ENCODE results near the gene FDXR. TPM values are rescaled to one million over a fixed set of nuclear protein-coding genes. Genes with fewer than 3 reads are reported as not detected.

Gene FDXR
- total RNA-seq, 2 experiments from 2014 or later: 36.0 to 43.4 TPM

- Mint-ChIP-seq H3K4me3 (no peak overlapping the region), H3K36me3 (ENCODE audit: low read depth) (peaks cover 2% of the 10 kb centered on the region), H3K27me3 (no peaks in the 10 kb centered on the region), H3K9me3 (no peaks in the 10 kb centered on the region), H3K4me1 (no peaks in the 10 kb centered on the region), H3K27ac (peak overlapping the region; percentile 60)
- no peak for DNase-seq
- POLR2A ChIA-PET: no interaction called here
- CTCF ChIA-PET: interaction anchor here (0.9 to 2.7 kb wide), 3 partner anchors 9 to 43 kb away, joined by 3 to 7 read pairs (median 3); no protein-coding TSS in a partner anchor
Measured at GRCh38 chr17:74833501-74834377, 39.1 kb downstream of the FDXR start.

- ChIA-PET CTCF (interaction anchor here (0.9 to 2.7 kb wide), 3 partner anchors 11 to 42 kb away, joined by 3 to 7 read pairs (median 3); no protein-coding TSS in a partner anchor), POLR2A (no interaction called here)
- Mint-ChIP-seq H3K27me3 (no peaks in the 10 kb centered on the region), H3K27ac (no peak overlapping the region), H3K36me3 (ENCODE audit: low read depth) (peaks cover 2% of the 10 kb centered on the region), H3K4me3 (no peak overlapping the region), H3K4me1 (no peaks in the 10 kb centered on the region), H3K9me3 (no peaks in the 10 kb centered on the region)
- no peak for DNase-seq
Measured at GRCh38 chr17:74832421-74832820, 40.4 kb downstream of the FDXR start.

GRCh38 chr17:74831444-74832146 is 41.2 kb downstream of the FDXR start:
- no peaks in the 10 kb centered on the region for H3K27me3 Mint-ChIP-seq
- no peak for DNase-seq
- H3K9me3 Mint-ChIP-seq: no peaks in the 10 kb centered on the region
- no peaks in the 10 kb centered on the region for H3K4me1 Mint-ChIP-seq
- ChIA-PET POLR2A (no interaction called here), CTCF (interaction anchor here (1.1 to 1.2 kb wide), 3 partner anchors 12 to 174 kb away, joined by 3 to 4 read pairs (median 3); no protein-coding TSS in a partner anchor)
- H3K27ac Mint-ChIP-seq: no peak overlapping the region
- H3K36me3 Mint-ChIP-seq (ENCODE audit: low read depth): peaks cover 2% of the 10 kb centered on the region
- H3K4me3 Mint-ChIP-seq: no peak overlapping the region

GRCh38 chr17:74830861-74831260 is 41.9 kb downstream of the FDXR start:
- Mint-ChIP-seq H3K36me3 (ENCODE audit: low read depth) (no peaks in the 10 kb centered on the region), H3K9me3 (no peaks in the 10 kb centered on the region), H3K4me3 (no peak overlapping the region), H3K27ac (no peak overlapping the region), H3K4me1 (no peaks in the 10 kb centered on the region), H3K27me3 (no peaks in the 10 kb centered on the region)
- CTCF ChIA-PET: interaction anchor here (1.1 to 1.2 kb wide), 2 partner anchors 13 to 173 kb away, joined by 3 to 4 read pairs; no protein-coding TSS in a partner anchor
- POLR2A ChIA-PET: no interaction called here
- DNase-seq: no peak

GRCh38 chr17:74827800-74828199 is 45.0 kb downstream of the FDXR start:
- ChIA-PET POLR2A (no interaction called here), CTCF (interaction anchor here (1.6 kb wide), 1 partner anchor 37 kb away, joined by 4 read pairs; no protein-coding TSS in a partner anchor)
- Mint-ChIP-seq H3K36me3 (ENCODE audit: low read depth) (no peaks in the 10 kb centered on the region), H3K4me1 (no peaks in the 10 kb centered on the region), H3K4me3 (no peak overlapping the region), H3K9me3 (no peaks in the 10 kb centered on the region), H3K27ac (no peak overlapping the region), H3K27me3 (no peaks in the 10 kb centered on the region)
- no peak for DNase-seq

GRCh38 chr17:74825952-74826719 is 46.7 kb downstream of the FDXR start:
- DNase-seq: no peak
- H3K4me3 Mint-ChIP-seq: no peak overlapping the region
- no peaks in the 10 kb centered on the region for H3K4me1 Mint-ChIP-seq
- peak overlapping the region; percentile 13 for H3K27ac Mint-ChIP-seq
- H3K36me3 Mint-ChIP-seq (ENCODE audit: low read depth): no peaks in the 10 kb centered on the region
- CTCF ChIA-PET: interaction anchor here (0.7 to 1.6 kb wide), 3 partner anchors 14 to 198 kb away, joined by 3 to 6 read pairs (median 3); no protein-coding TSS in a partner anchor
- POLR2A ChIA-PET: no interaction called here
- no peaks in the 10 kb centered on the region for H3K9me3 Mint-ChIP-seq
- no peaks in the 10 kb centered on the region for H3K27me3 Mint-ChIP-seq

- CTCF ChIA-PET: interaction anchor here (1.2 to 1.6 kb wide), 2 partner anchors 8 to 18 kb away, joined by 3 to 6 read pairs; no protein-coding TSS in a partner anchor
- no peak for DNase-seq
Measured at GRCh38 chr17:74824961-74825627, 47.7 kb downstream of the FDXR start.

GRCh38 chr17:74822939-74823367 is 49.8 kb downstream of the FDXR start:
- no peak overlapping the region for H3K4me3 Mint-ChIP-seq
- no peak overlapping the region for H3K27ac Mint-ChIP-seq
- no peaks in the 10 kb centered on the region for H3K4me1 Mint-ChIP-seq
- ChIA-PET CTCF (no interaction called here), POLR2A (no interaction called here)
- H3K9me3 Mint-ChIP-seq: no peaks in the 10 kb centered on the region
- DNase-seq: no peak
- H3K36me3 Mint-ChIP-seq (ENCODE audit: low read depth): peaks cover 2% of the 10 kb centered on the region
- no peaks in the 10 kb centered on the region for H3K27me3 Mint-ChIP-seq

More at GRCh38 chr17:74824961-74825627, 47.7 kb downstream of the FDXR start:
- no peaks in the 10 kb centered on the region for H3K36me3 Mint-ChIP-seq (ENCODE audit: low read depth)
- H3K9me3 Mint-ChIP-seq: no peaks in the 10 kb centered on the region
- H3K27ac Mint-ChIP-seq: no peak overlapping the region
- POLR2A ChIA-PET: no interaction called here
- H3K4me1 Mint-ChIP-seq: no peaks in the 10 kb centered on the region
- no peaks in the 10 kb centered on the region for H3K27me3 Mint-ChIP-seq
- no peak overlapping the region for H3K4me3 Mint-ChIP-seq

- H3K27ac Mint-ChIP-seq: no peak overlapping the region
- H3K4me1 Mint-ChIP-seq: no peaks in the 10 kb centered on the region
- ChIA-PET POLR2A (no interaction called here), CTCF (interaction anchor here (1.7 kb wide), 1 partner anchor 16 kb away, joined by 4 read pairs; no protein-coding TSS in a partner anchor)
- no peak overlapping the region for H3K4me3 Mint-ChIP-seq
- H3K27me3 Mint-ChIP-seq: no peaks in the 10 kb centered on the region
- no peak for DNase-seq
- H3K36me3 Mint-ChIP-seq (ENCODE audit: low read depth): peaks cover 2% of the 10 kb centered on the region
- no peaks in the 10 kb centered on the region for H3K9me3 Mint-ChIP-seq
Measured at GRCh38 chr17:74822335-74822938, 50.4 kb downstream of the FDXR start.

GRCh38 chr17:74821655-74822334 is 51.0 kb downstream of the FDXR start:
- ChIA-PET CTCF (interaction anchor here (1.7 kb wide), 1 partner anchor 16 kb away, joined by 4 read pairs; no protein-coding TSS in a partner anchor), POLR2A (interaction anchor here (0.7 kb wide), 1 partner anchor 642 kb away, joined by 3 read pairs; no protein-coding TSS in a partner anchor)
- Mint-ChIP-seq H3K27ac (no peak overlapping the region), H3K4me3 (no peak overlapping the region), H3K9me3 (no peaks in the 10 kb centered on the region), H3K27me3 (no peaks in the 10 kb centered on the region), H3K36me3 (ENCODE audit: low read depth) (peaks cover 2% of the 10 kb centered on the region), H3K4me1 (no peaks in the 10 kb centered on the region)
- no peak for DNase-seq

GRCh38 chr17:74819801-74820436 is 52.9 kb downstream of the FDXR start:
- no peaks in the 10 kb centered on the region for H3K9me3 Mint-ChIP-seq
- POLR2A ChIA-PET: interaction anchor here (0.6 kb wide), 1 partner anchor 49 kb away, joined by 3 read pairs; no protein-coding TSS in a partner anchor
- no peaks in the 10 kb centered on the region for H3K27me3 Mint-ChIP-seq

More at GRCh38 chr17:74819801-74820436, 52.9 kb downstream of the FDXR start:
- peaks cover 10% of the 10 kb centered on the region for H3K4me1 Mint-ChIP-seq
- peaks cover 2% of the 10 kb centered on the region for H3K36me3 Mint-ChIP-seq (ENCODE audit: low read depth)
- H3K4me3 Mint-ChIP-seq: no peak overlapping the region
- CTCF ChIA-PET: interaction anchor here (1.0 to 1.4 kb wide), 4 partner anchors 24 to 163 kb away, joined by 3 to 8 read pairs (median 4); no protein-coding TSS in a partner anchor
- no peak overlapping the region for H3K27ac Mint-ChIP-seq
- DNase-seq: no peak
